Endothelial cell of hepatic sinusoid (primary cell): ENCODE data around the gene UBXN6.

Source experiments
- in situ Hi-C: cut with HindIII; loops from 2 replicates; pipeline ENCODE4 v1.10.0; 2017; ENCODE audit warnings: low sequenced_read_pairs

The UBXN6 gene

DNA sequence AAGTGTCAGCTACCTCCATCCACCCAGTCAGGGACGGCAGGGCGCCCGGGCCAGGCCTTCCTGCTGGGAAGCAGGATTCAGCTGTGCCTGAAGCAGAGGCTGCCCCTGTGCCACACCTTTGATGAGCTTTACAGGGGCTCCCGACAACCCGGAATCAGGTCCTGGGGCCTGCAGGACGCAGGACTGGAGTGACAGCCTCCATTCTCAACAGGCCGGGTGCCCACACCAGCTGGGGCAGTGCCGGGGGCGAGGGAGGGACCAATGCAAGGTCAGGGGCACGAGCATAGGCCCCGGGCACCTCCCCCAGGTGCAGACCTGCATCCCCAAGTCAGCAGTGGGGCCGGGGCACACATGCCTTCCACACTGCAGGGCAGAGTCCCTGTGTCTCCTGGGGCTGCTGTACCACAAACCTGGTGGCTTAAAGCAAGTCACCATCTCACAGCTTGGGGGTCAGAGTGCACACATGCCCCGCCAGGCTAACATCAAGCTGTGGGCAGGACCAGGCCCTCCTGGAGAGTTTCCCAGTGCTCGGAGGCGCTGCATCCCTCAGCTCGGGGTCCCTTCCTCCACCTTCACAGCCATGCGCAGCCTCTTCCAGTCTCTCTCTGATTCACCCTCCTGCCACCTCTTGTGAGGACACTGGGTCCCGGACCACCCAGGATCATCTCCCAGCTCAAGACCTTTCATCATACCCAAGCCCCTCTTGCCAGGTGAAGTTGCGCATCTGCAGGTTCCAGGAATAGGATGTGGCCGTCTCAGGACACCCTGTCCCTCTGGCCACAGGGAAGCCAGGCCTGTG lies 13.4 kb downstream of the UBXN6 start:
- in situ Hi-C loops = loop anchor here (10.0 kb wide), 1 partner anchor 79 kb away; no protein-coding TSS in a partner anchor

DNA sequence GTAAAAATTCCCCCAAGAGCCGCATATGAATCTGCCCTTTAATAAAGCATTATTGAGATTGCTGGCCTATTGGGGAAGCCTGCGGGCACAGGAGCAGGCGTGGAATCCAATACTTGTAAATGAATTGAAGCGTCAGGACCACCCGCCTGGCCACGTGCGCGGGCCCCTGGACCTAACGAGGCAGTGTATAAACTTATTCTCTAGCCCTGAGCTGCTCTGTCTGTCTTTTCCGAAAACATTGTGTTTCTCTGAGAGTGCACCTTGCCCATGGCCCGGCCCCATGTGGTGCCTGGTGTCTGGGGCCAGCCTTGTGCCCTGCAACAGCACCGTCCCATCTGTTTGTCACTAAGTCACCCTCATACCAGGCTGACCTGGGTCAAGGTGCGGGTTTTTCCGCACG lies 14.4 kb downstream of the UBXN6 start:
- in situ Hi-C loops = loop anchor here (10.0 kb wide), 1 partner anchor 78 kb away; no protein-coding TSS in a partner anchor

DNA sequence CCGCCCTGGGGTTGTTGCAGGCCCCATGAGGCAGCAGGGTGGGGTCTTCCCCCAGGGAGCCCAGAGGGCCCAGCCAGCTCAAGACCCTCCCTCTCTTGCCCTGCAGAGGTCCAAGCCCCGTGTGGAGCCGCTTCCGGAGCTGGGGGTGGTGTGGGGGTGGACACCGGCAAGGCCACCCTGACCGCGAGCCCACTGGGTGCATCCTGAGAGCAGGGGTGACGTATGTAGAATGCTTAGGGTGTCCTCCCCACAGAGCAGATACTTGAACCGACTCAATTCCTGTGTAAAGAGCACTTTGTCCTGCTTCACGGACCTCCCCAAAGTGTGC lies 14.8 kb downstream of the UBXN6 start:
- in situ Hi-C loops = loop anchor here (10.0 kb wide), 1 partner anchor 78 kb away; no protein-coding TSS in a partner anchor

DNA sequence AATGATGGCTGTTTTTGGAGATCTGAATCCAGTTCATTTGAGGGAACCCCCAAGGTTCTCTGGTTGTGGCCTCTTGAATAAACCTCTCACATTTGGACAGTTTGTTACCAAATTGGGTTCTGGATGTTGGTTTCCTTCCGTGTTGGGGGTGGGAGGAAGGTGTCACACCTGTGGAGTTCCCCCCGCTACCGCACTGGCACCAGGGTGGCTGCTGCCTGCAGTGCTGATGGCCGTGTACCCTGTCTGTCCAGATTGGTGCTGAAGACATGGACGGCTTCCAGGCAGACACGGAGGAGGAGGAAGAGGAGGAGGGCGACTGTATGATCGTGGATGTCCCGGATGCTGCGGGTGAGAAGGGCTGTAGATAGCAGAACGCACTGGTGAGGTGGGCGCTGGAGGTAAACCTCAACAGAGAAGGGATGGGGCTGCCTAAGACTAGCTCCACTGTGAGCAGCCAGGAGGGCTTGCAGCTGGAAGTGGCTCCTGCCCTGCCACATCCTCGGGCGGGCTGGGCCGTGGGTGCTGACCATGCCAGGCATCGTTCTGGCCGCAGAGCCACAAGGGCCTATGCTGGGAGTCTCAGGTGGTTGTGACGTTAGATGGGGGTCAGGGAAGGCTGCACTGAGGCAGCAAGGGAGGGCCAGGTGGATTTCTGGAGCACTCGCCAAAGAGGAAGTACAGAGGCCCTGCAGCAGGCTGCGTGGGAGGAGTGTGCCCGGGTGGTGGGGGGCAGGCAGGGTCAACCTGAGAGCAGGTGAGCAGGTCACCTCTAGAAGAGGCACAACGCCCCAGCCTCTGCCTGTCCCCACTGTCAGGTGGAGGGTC lies 15.4 kb downstream of the UBXN6 start:
- in situ Hi-C loops = loop anchor here (10.0 kb wide), 1 partner anchor 77 kb away; no protein-coding TSS in a partner anchor

DNA sequence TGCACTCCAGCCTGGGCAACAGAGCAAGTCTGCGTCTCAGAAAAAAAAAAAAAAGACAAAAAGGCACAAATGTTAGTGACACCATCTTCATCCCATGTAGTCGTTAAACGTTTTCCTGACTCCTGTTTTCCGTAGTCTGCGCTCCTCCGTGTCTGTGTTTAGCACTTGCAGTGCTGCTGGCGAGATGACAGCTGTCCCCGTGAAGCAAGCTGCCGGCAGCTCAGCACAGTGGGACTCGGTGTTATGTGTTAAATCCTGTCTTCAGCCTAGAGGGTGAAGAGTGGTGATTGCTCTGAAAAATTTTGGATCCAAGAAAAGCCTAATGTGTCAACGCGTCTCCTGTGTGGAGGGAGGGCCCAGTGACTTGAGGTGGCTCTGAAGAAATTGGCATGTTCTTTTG lies 18.4 kb downstream of the UBXN6 start:
- in situ Hi-C loops = no loop called here

DNA sequence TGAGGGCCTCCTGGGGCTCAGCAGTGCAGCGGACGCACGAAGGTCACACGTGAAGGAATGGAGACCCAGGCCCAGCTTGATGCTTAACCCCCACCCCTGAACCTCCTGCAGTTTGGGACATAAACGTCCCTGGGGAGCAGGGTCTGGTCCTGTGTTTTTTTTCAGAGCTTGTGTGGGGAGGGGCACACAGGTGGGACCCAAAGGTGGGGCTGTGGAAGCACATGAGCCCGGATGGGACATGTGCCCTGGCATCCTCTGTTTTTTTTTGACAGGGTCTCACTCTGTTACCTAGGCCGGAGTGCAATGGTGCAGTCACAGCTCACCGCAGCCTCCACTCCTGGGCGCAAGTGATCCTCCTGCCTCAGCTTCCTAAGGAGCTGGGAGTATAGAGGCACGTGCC lies 20.5 kb downstream of the UBXN6 start:
- in situ Hi-C loops = no loop called here

DNA sequence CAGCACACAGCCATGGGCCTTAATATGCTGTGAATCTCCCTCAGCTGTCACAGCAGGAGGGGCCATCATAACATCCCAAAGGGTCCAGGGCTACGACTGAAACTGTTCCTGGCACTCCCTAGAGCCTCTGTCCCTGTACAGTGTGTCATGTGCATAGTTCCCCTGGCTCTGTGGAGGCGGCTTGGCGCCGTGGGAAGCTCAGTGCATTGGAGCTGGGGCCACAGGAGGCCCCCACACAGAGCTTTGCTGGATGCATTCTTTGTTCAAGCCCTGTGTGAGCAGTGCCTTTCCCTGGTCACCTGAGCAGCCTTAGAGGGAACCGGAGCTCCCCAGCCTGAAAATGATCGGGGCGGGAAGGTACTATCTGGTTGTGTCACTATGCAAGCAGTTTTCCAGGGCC lies 21.4 kb downstream of the UBXN6 start:
- in situ Hi-C loops = no loop called here

DNA sequence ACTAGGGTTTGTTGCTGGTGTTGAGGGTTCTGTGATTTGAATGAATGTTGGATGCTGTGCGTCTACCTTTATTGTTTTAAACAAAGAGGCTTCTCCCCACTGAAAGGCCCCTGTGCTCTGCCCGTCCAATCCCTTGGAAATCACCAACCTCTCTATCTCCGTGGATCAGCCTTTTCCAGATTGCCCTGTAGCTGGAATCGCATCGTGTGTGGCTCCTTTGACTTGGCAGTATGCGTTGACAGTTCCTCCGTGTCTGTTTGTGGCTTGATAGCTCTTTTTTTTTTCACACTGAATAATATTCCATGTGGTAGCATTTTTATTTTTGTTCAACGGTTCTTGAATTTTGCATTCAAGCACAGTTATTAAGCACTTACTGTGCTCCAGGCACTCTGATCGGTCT lies 23.2 kb downstream of the UBXN6 start:
- in situ Hi-C loops = no loop called here

DNA sequence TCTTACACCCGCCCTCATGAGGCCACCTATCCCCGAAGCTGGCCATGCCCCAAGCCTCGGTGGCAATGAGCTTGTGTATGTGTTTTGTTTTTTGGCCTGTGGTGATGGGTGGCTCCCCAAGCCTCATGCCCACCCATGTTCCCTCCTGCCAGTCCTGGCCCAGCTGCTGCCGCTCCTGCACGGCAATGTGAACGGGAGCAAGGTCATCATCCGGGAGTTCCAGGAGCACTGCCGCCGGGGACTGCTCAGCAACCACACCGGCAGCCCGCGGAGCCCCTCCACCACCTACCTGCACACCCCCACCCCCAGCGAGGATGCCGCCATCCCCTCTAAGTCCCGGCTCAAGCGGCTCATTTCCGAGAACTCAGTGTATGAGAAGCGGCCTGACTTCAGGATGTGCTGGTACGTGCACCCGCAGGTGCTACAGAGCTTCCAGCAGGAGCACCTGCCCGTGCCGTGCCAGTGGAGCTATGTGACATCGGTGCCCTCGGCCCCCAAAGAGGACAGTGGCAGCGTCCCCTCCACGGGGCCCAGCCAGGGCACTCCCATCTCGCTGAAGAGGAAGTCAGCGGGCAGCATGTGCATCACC lies 24.6 kb downstream of the UBXN6 start:
- in situ Hi-C loops = no loop called here

DNA sequence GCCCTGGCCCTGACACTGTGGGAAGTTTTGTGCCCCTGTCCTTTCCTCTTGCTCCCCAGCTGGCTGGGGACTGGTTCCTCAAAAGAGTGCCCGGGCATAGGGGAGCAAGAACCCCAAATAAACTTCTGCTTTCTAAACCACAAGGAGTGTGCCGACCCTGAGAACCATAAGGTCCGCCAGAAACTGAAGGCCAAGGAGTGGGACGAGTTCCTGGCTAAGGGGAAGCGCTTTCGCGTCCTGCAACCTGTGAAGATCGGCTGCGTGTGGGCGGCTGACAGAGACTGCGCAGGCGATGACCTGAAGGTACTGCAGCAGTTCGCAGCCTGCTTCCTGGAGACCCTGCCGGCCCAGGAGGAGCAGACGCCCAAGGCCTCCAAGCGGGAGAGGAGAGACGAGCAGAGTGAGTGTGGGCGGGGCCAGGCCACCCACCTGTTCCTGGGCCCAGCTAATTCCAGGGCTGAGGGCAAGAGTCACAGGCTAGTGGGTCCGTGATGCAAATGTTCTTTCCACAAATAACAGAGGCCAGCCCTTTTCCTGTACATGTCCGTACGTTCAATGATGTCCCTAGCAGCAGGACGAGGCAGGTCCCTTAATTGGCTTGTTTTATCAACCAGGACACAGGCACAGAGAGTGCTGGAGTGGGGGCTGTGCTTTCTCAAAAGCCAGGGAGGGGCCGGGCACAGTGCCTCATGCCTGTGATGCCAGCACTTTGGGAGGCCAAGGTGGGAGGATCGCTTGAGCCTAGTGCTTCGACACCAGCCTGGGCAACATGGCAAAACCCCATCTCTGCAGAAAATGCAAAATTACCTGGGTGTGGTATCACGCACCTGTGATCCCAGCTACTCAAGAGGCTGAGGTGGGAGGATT lies 25.6 kb downstream of the UBXN6 start:
- in situ Hi-C loops = no loop called here

DNA sequence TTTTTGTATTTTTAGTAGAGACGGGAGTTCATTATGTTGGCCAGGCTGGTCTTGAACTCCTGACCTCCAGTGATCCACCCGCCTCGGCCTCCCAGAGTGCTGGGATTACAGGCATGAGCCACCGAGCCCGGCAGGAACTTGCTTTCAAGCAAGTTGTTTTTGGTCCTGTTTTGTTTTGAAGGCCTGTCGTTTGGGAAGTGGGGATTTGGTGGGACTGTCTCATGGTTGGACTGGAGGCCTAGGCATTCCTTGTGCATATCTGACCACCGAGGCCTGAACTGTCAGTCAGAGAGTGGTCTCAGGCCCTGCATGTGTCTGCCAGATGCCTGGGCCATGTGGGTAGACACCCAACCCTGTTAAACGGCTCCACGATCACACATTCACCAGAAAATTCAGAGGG lies 26.3 kb downstream of the UBXN6 start:
- in situ Hi-C loops = no loop called here

DNA sequence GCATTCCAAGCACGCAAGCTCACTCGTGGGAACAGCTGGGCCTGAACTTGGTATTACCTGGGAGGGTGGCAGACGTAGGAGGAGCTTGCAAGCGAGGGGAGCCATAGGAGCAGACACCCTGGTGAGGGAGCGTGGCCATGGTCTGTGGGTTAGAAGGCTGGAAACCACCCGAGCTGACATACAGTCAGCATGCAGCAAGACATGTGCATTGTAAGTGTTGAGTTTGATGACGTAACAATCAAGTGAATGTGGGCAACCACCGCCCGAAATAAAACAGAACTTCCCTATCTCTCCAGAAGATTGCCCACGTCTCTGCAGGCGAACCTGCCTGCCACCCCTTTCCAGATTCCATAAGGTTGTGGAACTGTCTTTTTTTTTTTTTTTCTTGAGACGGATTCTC lies 26.8 kb downstream of the UBXN6 start:
- in situ Hi-C loops = no loop called here

DNA sequence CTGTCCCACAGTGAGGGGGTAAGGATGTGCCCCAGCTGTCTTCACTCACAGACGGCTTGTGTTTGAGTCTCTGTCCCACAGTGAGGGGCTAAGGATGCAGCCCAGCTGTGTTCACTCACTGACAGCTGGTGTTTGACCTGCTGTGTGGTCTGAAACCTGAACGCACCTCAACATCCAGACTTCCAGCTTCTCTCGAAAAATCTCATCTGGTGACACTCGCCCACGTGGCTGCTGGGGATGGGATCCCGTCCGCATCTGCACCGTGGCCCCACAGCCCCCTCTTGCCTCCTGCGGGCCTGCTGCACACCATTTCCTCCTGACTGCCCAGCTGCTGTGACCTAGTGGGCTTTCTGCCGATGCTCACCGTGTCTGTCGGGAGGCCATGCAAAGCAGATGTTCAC lies 27.8 kb downstream of the UBXN6 start:
- in situ Hi-C loops = no loop called here

DNA sequence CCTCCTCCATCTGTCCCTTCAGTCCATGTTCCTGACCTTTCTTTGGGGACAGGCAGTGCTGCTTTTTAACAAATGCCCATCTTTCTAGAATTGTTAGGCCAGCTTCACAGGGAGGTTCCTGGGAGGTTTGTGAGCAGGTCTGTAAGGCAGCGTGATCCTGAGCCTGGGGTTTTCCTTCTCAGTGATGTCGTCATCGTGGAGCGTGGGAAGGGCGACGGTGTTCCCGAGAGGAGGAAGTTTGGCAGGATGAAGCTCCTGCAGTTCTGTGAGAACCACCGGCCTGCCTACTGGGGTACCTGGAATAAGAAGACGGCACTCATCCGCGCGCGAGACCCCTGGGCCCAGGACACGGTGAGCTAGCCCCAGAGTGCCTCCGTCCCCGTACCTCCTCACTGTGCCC lies 28.3 kb downstream of the UBXN6 start:
- in situ Hi-C loops = no loop called here

DNA sequence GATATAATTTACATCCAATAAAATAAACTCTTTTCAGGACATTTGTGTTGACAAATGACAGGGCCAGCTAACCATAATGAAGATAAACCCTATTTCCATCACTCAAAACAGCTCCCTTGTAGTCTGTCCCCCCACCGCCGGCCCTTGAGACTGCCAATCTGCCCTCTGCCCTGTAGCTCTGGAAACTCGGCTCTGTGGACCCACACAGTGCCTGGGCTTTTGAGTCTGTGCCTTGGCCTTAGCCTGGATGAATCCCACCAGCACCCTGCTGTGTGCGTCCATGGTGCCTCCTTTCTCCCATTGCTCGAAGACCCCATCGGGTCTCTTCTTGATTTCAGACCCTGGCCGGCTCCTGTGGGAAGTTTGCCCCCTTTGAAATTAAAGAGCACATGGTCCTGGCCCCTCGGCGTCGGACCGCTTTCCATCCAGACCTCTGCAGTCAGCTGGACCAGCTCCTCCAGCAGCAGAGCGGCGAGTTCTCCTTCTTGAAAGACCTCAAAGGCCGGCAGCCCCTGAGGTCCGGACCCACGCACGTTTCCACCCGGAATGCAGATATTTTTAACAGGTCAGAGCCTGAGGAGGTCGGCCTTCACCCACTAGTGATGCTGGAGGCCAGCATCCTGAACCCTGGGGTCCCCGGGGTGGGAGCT lies 29.1 kb downstream of the UBXN6 start:
- in situ Hi-C loops = no loop called here

DNA sequence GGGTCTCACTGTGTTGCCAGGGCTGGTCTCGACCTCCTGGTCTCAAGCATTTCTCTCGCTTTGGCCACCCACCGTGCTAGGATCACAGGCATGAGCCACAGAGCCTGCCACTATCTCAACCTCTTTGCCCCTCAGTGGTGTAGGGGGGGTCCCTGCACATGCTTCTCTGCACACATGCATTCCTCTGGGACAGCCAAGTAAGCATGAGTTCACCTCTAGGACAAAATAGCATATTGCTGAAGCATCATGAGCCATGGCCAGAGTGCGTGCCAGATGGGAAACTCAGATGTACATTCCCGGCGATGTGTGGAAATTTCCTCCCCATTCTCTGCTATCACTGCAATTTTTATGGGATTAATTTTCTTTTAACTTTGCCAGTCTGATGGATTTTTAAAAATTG lies 32.1 kb downstream of the UBXN6 start:
- in situ Hi-C loops = no loop called here

DNA sequence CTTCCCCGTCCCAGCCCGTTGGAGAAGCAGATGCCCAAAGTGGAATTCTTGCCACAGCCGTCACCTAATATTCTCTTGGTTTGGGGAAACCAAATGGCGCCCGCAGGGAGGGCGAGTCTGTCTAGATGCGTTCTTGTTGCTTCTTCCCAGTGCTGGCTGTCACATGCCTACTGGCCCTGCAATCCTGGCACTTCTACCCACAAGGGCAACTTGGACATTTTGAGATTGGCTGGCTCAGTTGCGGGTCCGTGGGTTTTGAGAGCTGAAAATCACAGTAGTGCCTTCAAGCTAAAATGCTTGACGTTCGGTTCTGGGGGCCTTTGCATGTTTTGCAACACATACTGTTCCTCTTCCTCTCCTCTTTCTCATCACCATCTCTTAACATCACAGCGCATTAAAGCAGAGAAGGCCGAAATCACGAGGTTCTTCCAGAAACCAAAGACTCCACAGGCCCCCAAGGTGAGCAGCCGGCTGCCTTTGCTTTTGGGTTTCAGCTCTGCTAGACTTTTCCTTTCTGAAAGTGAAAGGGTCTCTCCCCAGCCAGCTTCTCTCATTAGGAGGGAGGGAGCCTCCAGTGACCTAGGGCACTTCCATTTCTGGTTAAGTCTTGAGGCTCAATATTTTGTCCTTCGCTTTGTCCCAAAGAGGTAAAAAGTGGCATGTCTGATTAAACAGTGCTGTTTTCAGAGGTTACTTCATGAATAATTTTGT lies 34.0 kb downstream of the UBXN6 start:
- in situ Hi-C loops = no loop called here

DNA sequence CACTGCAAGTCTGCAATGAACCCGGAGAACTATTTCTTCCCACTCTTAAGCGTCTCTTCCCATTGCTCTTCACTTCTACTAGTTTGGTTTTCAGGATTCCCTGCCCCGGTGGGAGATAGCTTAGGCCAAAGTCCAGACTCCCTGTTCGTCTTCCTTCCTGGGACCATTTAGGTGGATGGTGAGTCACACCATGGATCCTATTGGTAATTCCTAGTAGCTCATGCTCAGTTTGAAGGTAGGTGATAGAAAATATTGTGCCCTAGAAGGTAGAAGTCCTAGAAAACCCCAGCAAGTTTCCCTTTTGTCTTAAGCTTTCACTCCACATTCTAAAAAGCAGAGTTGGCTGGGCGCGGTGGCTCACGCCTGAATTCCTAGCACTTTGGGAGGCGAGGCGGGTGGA lies 41.3 kb downstream of the UBXN6 start:
- in situ Hi-C loops = loop anchor here (5.0 to 10.0 kb wide), 4 partner anchors 41 to 169 kb away; partner anchors contain the start of genes UBXN6 and YJU2

DNA sequence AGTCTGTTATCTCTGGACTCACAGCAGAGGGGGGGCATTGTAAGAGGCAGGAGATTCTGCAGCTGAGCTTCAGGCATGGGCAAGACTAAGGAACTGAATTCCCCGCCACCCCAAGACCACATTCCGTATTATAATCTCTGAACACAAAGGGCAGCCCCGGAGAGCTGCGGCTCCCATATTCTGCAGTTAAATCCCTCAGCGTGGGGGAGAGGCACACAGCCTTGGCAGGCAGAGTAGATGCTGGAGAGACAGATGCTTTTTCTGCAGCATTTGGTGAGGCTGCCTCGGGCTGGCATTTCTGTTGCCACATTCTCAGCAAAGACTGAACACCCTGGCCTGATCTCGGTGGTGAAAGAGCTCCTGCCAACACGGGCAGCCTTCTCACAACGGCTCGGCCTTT lies 42.2 kb downstream of the UBXN6 start:
- in situ Hi-C loops = loop anchor here (5.0 to 10.0 kb wide), 4 partner anchors 42 to 168 kb away; partner anchors contain the start of genes UBXN6 and YJU2
